SK-N-DZ (cell line): ENCODE measurements around the gene IMP4.

ENCODE experiments used
- DNase-seq: peaks from one replicate; pipeline ENCODE4 v3.0.0-alpha.2; 2015; ENCODE audit warnings: low spot score

Gene IMP4

GRCh38 chr2:130336150-130336876 lies 6.4 kb upstream of the IMP4 start:
- peak; percentile 70 for DNase-seq

DNA sequence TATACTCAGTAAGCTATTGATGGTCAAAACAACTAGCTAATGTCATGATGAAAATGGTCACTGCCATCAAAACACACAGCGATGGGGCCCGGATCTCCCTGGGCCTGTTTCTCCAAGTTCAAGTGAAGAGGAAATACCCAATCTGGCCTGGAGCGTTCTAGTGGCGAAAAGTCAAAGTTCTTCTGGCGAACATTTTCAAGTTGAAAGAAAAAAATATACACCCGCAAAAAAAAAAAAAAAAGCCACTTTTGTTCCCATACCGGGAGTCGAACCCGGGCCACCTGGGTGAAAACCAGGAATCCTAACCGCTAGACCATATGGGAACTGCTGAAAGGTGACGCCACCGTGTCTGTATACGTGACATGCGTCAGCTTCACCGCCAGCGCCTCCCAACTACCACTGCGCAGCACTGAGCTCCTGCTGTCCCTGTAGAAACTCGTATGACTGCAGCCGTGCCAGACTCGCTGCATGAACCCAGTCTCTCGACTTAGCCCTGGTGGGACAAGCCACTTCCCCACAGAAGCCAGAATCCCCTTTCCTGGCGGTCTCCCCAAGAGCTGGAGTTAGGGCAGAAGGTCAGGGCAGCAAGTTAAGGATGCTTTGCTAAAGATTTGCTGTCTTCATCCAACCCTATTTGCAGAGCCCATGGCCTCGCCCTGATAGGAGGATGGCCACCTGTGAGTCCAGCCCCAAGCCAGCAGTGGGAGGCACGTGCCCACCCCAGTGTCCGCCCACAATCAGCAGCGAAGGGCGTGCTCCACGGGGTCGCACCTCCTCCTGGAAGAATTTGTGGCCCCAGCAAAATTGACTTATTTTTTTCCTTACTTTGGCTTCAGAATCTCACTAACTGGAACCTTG lies 5.6 kb upstream of the IMP4 start:
- peak; percentile 93 for DNase-seq

DNA sequence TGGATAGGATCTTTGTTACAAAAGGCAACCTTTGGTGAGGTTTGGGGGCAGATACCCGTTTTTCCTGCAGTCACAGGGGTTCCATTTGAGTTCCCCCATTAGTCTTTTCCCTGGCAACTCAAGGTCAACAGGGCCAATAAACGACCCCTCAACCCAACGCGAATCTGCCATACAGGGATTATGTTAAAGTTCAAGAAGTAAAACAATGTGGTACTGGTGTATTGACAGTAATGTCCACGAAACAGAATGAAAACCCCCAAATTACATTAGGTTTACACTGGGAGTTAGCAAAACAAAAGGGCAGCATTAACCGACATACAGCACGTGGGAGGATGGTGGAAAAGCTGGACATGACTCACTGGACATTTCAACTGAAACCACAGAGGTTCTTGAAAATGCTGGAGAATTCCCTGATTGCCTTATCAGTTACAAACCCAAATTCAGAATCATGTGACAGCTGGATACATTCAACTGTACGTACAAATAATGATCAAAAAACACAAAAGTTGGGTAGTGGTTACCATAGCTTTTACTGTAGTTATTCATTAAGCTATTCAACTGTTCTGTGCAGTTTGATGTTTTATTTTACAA lies 4.9 kb upstream of the IMP4 start:
- no peak for DNase-seq

GRCh38 chr2:130338793-130339345 lies 3.8 kb upstream of the IMP4 start:
- no peak for DNase-seq

DNA sequence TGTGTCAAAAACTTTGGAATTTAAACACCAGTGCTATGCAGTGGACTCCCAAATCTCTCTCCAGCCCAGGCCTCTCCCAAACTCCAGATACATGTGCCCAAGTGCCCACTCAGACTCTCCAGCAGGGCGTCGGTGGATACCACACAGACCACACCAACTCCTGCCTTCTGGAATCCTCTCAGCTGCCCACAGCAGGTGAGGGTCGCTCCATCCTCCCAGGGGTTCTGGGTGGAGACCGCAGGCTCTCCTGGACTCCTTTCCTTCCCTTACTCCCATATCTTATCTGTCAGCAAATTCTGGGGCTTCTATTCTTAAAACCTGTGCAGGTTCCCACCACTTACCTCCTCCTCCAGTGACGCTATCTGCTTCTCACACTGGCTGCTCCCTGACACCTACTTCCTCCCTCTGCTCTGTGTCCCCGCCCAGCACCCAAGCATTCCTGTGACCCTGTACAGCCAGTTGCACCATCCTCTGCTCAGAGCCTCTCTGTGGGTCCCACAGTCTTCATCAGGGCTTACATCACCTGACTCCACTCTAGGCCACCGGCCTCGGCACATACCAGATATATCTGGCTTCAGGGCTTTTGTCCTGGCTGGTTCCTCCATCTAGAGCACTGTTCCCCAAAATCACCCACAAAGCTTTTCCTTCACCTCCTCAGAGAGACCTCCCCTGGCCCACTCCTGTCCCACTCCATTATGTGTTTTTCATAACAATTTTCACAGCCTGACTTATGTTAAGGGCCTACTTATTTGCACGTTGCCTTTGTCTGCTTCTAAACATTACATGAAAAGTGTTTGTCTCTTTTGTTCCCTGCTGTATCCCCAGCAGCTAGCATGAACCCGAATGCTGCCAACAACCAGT lies 2.6 kb upstream of the IMP4 start:
- no peak for DNase-seq

DNA sequence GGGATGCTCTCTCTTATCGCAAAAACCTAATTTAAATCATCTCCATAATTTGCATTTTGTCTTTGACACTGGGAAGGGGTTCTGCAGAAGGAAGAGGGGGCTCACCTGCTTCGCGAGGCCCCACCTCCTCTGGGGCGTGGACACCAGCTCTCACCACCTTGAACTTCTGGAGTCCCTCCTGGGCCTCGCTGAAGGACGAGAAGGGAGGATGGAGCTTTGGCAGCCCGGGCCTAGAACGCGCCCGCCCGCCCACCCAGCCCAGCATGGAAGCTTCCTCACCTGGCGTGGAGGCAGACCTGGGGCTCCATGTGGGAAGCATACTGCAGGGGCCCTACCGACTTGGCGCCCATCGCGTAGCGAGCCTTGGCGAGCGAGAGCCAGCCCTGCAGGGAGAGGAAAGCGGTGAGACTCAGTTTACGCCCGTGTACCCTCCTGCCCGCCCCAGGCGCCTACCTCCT lies 1.1 kb upstream of the IMP4 start:
- no peak for DNase-seq

- peak; percentile 95 for DNase-seq
Measured at GRCh38 chr2:130342020-130342532, 621 bp upstream of the IMP4 start.

GRCh38 chr2:130344578-130344977 lies 1.9 kb downstream of the IMP4 start:
- DNase-seq, result peak; percentile 2

DNA sequence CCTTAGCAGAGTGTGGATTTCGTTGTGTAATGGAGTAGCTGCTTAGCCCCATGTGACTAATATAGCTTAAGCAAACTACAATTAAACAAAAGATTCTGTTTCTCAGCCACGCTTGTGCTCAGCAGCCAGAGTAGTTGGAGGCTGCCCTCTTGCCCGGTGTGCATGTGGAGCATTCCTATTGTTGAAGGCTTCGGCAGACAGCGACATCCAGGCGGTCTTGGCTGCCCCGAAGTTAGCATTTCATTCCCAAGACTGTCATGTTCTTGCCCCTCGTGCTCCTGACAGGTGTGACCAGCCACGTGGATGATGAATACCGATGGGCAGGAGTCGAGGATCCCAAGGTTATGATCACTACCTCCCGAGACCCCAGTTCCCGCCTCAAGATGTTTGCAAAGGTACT lies 2.4 kb downstream of the IMP4 start:
- DNase-seq, result no peak

GRCh38 chr2:130345611-130346010 lies 2.9 kb downstream of the IMP4 start:
- DNase-seq, result no peak

GRCh38 chr2:130346041-130346740 lies 3.5 kb downstream of the IMP4 start:
- peak; percentile 0 for DNase-seq

DNA sequence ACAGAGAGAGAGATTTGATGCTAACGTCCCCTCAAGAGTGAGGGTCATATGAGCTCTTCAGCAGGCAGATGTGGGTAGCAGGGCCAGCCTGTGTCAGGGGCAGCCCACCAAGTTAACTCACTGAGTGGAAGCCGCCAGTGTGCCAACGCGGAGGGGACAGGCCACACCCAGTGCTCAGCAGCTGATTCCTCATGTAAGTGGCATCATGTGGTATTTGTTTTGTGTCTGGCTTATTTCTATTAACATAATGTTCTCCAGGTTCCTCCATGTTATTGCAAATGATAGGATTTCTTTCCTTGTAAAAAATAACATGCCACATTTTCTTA lies 4.0 kb downstream of the IMP4 start:
- no peak for DNase-seq

- no peak for DNase-seq
Measured at GRCh38 chr2:130347220-130347925, 4.7 kb downstream of the IMP4 start.

DNA sequence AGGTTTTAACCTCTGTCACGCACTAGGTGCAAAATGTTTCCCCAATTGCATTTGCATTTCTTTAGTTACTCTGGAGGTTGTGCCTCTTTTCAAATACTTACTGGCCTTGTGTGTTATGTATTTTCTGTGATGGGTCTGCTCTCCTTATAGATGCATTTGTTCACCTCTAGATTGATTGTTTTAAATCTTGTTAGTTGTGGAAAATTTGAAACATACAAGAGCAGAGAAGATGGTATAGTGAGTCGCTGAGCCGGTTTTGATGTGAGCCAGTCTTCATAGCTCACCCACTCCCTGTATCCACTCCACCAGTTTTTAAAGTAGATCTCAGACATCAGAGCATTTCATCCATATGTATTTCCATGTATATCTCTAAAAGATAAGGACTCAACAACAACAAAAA lies 6.5 kb downstream of the IMP4 start:
- no peak for DNase-seq

- no peak for DNase-seq
Measured at GRCh38 chr2:130351711-130352110, 9.0 kb downstream of the IMP4 start.

DNA sequence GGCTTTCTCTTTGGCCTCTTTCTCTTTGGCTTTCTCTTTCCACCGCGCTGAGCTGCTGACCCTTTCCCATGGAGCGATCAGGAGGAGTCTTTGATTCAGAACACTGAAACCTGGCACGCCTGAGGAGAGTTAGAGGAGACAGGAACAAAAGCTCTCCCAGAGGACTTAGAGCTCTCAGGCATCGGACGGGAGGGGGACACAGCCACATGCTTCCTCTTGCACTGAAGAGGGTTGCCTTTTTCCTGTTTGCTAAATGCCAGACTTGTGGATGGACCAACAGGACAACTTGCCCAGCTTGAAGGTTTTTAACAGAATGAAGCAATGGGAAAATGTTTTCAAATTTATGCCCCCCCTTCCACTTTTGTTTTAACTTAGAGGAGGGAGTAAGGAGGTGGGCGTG lies 9.5 kb downstream of the IMP4 start:
- DNase-seq, result no peak

- DNase-seq, result no peak
Measured at GRCh38 chr2:130353291-130354138, 10.8 kb downstream of the IMP4 start.

GRCh38 chr2:130354139-130354428 lies 11.4 kb downstream of the IMP4 start:
- DNase-seq, result no peak

GRCh38 chr2:130355172-130355577 lies 12.5 kb downstream of the IMP4 start:
- no peak for DNase-seq
